Activated naive CD8-positive, alpha-beta T cell treated with anti-CD3 and anti-CD28 coated beads, Interleukin-2, amount 10 ng/mL, durations not matched to agents 7 days and 5 days (primary cell): ENCODE measurements around the gene TEAD1. TPM values are rescaled to one million over a fixed set of nuclear protein-coding genes. Genes with fewer than 3 reads are reported as not detected.

ENCODE experiments used
- ATAC-seq: fragments of 150-1000 bp; cut with Tn5 transposase; one replicate; pipeline ENCODE4 v1.10.0; 2021; ENCODE audit warnings: low read depth, moderate library complexity
- POLR2A ChIA-PET: fragments of 350-600 bp; sonication (Branson Sonifier 250); formaldehyde crosslinking; loops from one replicate; lab custom pipeline; 2021; ENCODE audit warnings: antibody characterized with exemption; lab: Charles Lee
- DNase-seq: peaks from one replicate; pipeline ENCODE4 v3.0.0; 2021
- H3K27ac Mint-ChIP-seq: one replicate; pipeline ENCODE4 v1.8.0; 2022; ENCODE audit warnings: mild to moderate bottlenecking, mixed read lengths
- H3K27me3 Mint-ChIP-seq: one replicate; pipeline ENCODE4 v1.8.0; 2022; ENCODE audit warnings: mild to moderate bottlenecking, moderate library complexity, mixed read lengths
- H3K36me3 Mint-ChIP-seq: one replicate; pipeline ENCODE4 v1.8.0; 2021; ENCODE audit warnings: mild to moderate bottlenecking, mixed read lengths
- H3K4me1 Mint-ChIP-seq: one replicate; pipeline ENCODE4 v1.8.0; 2021; ENCODE audit warnings: mixed read lengths
- H3K4me3 Mint-ChIP-seq: one replicate; pipeline ENCODE4 v1.8.0; 2022; ENCODE audit warnings: mild to moderate bottlenecking, moderate library complexity, mixed read lengths
- H3K9me3 Mint-ChIP-seq: one replicate; pipeline ENCODE4 v1.8.0; 2021; ENCODE audit warnings: mixed read lengths
- total RNA-seq, 2 experiments: library from RNA; stranded (reverse); gene quantifications; one replicate each; pipeline ENCODE4 v1.2.3, GENCODE V29; 2021

TEAD1 gene
- total RNA-seq, 2 experiments from 2014 or later = not detected

DNA sequence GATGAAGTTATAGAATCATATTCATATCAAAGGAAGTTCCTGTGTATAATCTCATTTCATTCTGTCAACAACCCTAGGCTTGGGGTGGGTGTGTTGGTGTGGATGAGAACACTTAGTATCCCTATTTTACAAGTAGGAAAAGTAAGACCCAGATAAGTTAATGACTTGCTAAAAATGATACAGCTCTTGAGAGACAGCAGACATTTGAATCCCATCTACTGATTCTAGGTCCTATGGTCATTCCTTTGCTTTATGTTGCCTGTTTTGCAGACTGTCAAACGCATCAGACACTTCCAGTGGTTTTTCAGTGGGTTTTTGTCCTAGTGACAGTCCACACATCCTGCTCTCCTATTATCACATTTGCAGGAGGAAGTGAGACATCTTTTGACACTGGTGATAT is 153.1 kb downstream of the TEAD1 start:
- POLR2A ChIA-PET = no interaction called here
- H3K4me3 Mint-ChIP-seq = no peak overlapping the region

DNA sequence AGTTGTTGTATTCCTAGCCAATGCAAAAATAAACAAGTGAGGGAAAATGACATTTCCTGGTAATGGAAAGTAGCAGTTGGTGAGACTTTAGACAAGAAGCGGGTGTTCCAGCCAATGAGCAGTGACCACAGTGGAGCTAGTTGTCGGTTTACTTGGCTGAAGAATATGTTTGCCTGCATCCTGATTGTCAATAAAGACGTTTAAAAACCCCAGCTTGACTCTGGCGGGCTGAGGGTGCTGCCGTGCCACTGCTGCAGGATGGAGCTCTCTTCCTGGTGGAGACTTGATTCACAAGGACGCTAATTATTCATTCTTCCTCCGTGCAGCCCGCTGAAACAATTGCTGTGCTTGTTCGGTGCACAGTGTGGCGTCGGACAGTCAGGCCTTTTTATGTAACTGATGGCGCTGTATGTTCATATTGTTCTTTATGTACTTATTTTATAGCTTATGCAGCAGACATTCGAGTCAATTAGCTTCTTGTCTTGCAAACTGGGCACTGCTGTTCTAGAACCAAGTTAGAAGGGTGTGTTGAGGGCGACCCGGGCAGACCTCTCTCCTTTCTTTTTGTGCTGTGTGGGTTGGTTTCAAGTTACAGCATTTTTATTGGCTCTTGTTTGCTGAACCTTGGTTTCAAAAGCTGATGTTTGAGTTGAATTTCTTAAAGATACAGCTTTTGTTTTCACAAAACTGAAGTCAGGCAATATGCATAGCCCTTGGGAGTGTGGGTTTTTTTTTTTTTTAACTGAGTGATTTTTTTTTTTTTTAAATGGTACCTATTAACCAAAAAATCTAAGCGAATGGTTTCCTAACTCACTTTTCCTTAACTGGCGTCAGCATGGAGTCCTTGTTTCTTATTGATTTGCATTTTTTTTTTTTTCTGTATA is 153.9 kb downstream of the TEAD1 start:
- POLR2A ChIA-PET = no interaction called here
- H3K4me1 Mint-ChIP-seq = peaks cover 10% of the 10 kb centered on the region

More for the DNA sequence above, 153.1 kb downstream of the TEAD1 start:
- ATAC-seq (no peak), DNase-seq (no peak)
- peaks cover 1% of the 10 kb centered on the region for H3K36me3 Mint-ChIP-seq
- H3K9me3 Mint-ChIP-seq = no peaks in the 10 kb centered on the region
- H3K27ac Mint-ChIP-seq = no peak overlapping the region
- H3K27me3 Mint-ChIP-seq = peaks cover 73% of the 10 kb centered on the region
- H3K4me1 Mint-ChIP-seq = peaks cover 10% of the 10 kb centered on the region

DNA sequence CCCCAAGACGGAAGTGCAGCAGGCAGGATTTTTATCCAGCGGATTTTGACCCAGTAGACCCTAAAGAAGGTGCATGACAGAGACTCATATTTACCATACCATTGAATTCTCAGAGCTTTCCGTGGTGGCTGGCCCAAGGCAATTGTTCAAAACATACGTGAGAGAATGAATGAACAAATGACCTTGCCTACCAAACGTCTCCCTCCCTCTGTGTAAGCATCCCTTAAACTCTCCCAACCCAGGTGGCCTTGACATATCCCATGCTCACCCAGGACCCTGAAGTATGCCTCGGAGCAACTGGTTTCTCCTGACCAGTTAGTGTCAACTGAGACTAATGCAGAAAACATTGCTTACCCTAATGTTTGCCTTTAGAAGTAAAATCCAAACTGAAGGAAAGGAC is 154.9 kb downstream of the TEAD1 start:
- Mint-ChIP-seq H3K27ac (no peak overlapping the region), H3K36me3 (peaks cover 1% of the 10 kb centered on the region), H3K27me3 (peaks cover 74% of the 10 kb centered on the region), H3K4me3 (peak overlapping the region; percentile 17), H3K9me3 (no peaks in the 10 kb centered on the region), H3K4me1 (peaks cover 10% of the 10 kb centered on the region)
- DNase-seq (no peak), ATAC-seq (no peak)
- POLR2A ChIA-PET = no interaction called here

More for the DNA sequence above, 153.9 kb downstream of the TEAD1 start:
- Mint-ChIP-seq H3K36me3 (peaks cover 1% of the 10 kb centered on the region), H3K4me3 (peak overlapping the region; percentile 60), H3K27ac (no peak overlapping the region), H3K27me3 (peaks cover 73% of the 10 kb centered on the region), H3K9me3 (no peaks in the 10 kb centered on the region)
- ATAC-seq (peak; percentile 22), DNase-seq (no peak)

GRCh38 chr11:12829540-12830314 is 155.5 kb downstream of the TEAD1 start:
- Mint-ChIP-seq H3K27ac (no peak overlapping the region), H3K27me3 (peaks cover 73% of the 10 kb centered on the region), H3K4me1 (peaks cover 10% of the 10 kb centered on the region), H3K36me3 (peaks cover 1% of the 10 kb centered on the region), H3K9me3 (no peaks in the 10 kb centered on the region), H3K4me3 (no peak overlapping the region)
- no peak for DNase-seq
- POLR2A ChIA-PET = no interaction called here
- ATAC-seq = no peak

- DNase-seq (no peak), ATAC-seq (no peak)
- peaks cover 10% of the 10 kb centered on the region for H3K4me1 Mint-ChIP-seq
- peaks cover 63% of the 10 kb centered on the region for H3K27me3 Mint-ChIP-seq
- peaks cover 1% of the 10 kb centered on the region for H3K36me3 Mint-ChIP-seq
- no peak overlapping the region for H3K4me3 Mint-ChIP-seq
- POLR2A ChIA-PET = no interaction called here
- H3K27ac Mint-ChIP-seq = no peak overlapping the region
- no peaks in the 10 kb centered on the region for H3K9me3 Mint-ChIP-seq
Observed at GRCh38 chr11:12831471-12832202, 157.4 kb downstream of the TEAD1 start.

DNA sequence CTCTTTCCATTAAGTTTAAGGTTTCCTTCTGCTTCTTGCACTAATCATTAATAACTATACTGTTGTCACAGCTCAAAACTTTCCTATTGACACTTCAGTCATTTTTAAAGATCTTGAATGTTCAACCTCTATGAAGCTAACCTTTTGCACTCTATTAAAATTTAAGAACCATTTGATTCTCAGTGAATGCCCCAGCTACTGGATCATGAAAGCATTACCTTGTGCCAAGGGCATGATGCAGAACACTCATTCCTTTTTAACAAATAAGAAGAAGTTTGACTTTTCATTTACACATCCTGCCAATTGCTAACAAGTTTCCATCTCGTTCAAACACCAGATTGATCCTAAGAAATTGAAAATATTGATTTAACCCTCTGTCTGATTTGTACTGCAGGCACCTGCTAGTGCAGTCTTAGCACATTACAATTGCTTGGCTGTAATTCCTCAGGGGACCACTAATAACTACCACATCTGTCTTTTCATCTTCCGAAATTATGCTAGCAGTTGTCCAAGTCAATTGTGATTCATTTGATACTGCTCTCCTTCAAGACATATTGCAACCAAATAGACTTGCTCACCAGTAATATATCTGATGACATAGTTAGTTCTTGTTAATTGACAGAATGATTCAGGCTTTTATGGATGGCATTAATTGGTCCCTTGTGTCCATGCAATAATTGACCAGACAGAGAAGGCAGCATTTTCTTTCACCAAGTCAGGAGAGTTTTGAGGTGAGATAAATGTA is 158.4 kb downstream of the TEAD1 start:
- H3K36me3 Mint-ChIP-seq = peaks cover 1% of the 10 kb centered on the region
- POLR2A ChIA-PET = no interaction called here
- H3K9me3 Mint-ChIP-seq = no peaks in the 10 kb centered on the region
- DNase-seq (no peak), ATAC-seq (no peak)
- H3K4me3 Mint-ChIP-seq = no peak overlapping the region
- peaks cover 58% of the 10 kb centered on the region for H3K27me3 Mint-ChIP-seq
- H3K4me1 Mint-ChIP-seq = peaks cover 10% of the 10 kb centered on the region
- H3K27ac Mint-ChIP-seq = no peak overlapping the region

DNA sequence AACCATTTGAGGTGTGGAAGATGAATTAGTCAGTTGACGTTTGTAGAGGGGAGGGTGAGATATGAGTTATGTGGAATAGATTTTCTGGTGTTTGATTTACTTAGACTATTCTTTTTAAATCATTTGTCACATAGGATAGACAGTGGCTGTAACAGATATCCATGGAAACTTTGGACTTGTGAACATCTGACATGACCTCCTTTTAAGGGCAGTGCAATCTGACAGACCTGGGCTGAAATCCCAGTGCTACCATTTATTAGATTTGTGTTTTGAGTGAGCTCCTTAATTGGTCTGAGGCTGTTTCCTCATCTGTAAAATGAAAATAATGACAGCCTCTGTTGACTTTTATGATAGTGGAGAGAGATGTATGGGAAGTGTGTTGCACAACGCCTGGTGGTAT is 159.9 kb downstream of the TEAD1 start:
- Mint-ChIP-seq H3K36me3 (no peaks in the 10 kb centered on the region), H3K4me1 (peaks cover 4% of the 10 kb centered on the region), H3K9me3 (no peaks in the 10 kb centered on the region), H3K27me3 (peaks cover 48% of the 10 kb centered on the region), H3K4me3 (no peak overlapping the region), H3K27ac (no peak overlapping the region)
- no peak for DNase-seq
- POLR2A ChIA-PET = no interaction called here
- ATAC-seq = no peak

- DNase-seq = no peak
- POLR2A ChIA-PET = no interaction called here
Observed at GRCh38 chr11:12834630-12835029, 160.4 kb downstream of the TEAD1 start.

GRCh38 chr11:12835286-12835685 is 161.1 kb downstream of the TEAD1 start:
- POLR2A ChIA-PET = no interaction called here
- ATAC-seq (no peak), DNase-seq (no peak)
- H3K27ac Mint-ChIP-seq = no peak overlapping the region
- H3K27me3 Mint-ChIP-seq = peaks cover 40% of the 10 kb centered on the region
- no peaks in the 10 kb centered on the region for H3K36me3 Mint-ChIP-seq
- no peak overlapping the region for H3K4me3 Mint-ChIP-seq
- H3K4me1 Mint-ChIP-seq = peaks cover 4% of the 10 kb centered on the region
- no peaks in the 10 kb centered on the region for H3K9me3 Mint-ChIP-seq

More at GRCh38 chr11:12834630-12835029, 160.4 kb downstream of the TEAD1 start:
- Mint-ChIP-seq H3K27ac (no peak overlapping the region), H3K4me3 (no peak overlapping the region), H3K36me3 (no peaks in the 10 kb centered on the region), H3K27me3 (peaks cover 44% of the 10 kb centered on the region), H3K9me3 (no peaks in the 10 kb centered on the region), H3K4me1 (peaks cover 4% of the 10 kb centered on the region)
- ATAC-seq = no peak

- H3K27ac Mint-ChIP-seq = peak overlapping the region; percentile 62
- H3K4me3 Mint-ChIP-seq = peak overlapping the region; percentile 43
- peaks cover 13% of the 10 kb centered on the region for H3K4me1 Mint-ChIP-seq
- POLR2A ChIA-PET = no interaction called here
- ATAC-seq (no peak), DNase-seq (no peak)
- no peaks in the 10 kb centered on the region for H3K36me3 Mint-ChIP-seq
- no peaks in the 10 kb centered on the region for H3K9me3 Mint-ChIP-seq
- peaks cover 44% of the 10 kb centered on the region for H3K27me3 Mint-ChIP-seq
Observed at GRCh38 chr11:12838463-12839123, 164.4 kb downstream of the TEAD1 start.

- peaks cover 41% of the 10 kb centered on the region for H3K27me3 Mint-ChIP-seq
- POLR2A ChIA-PET = interaction anchor here (0.6 kb wide), 1 partner anchor 53 kb away, joined by 3 read pairs; no protein-coding TSS in a partner anchor
Observed at GRCh38 chr11:12840871-12841660, 166.8 kb downstream of the TEAD1 start.

More at GRCh38 chr11:12840871-12841660, 166.8 kb downstream of the TEAD1 start:
- Mint-ChIP-seq H3K4me1 (peaks cover 13% of the 10 kb centered on the region), H3K4me3 (no peak overlapping the region), H3K27ac (no peak overlapping the region), H3K9me3 (no peaks in the 10 kb centered on the region), H3K36me3 (no peaks in the 10 kb centered on the region)
- ATAC-seq (no peak), DNase-seq (no peak)
